ENCODE data around the gene PRSS57. TPM values are rescaled to one million over a fixed set of nuclear protein-coding genes. Genes with fewer than 3 reads are reported as not detected.
"Not testable (repeated sequence)": the region's sequence is repeated elsewhere in the genome, so short reads cannot be mapped to it uniquely, and the experiment has no call there.

The PRSS57 gene
- not detected in 2 replicates for total RNA-seq

- no peak for DNase-seq (ENCODE audit: low read depth)
- no peak for TF ChIP-seq CTCF (IDR thresholded peaks at IDR 0.05; ENCODE audit: insufficient read depth, low read length, poor library complexity, severe bottlenecking)
- Histone ChIP-seq H3K27me3 (ENCODE audit: control insufficient read depth, insufficient read depth, low read length) (peaks cover 17% of the 10 kb centered on the region), H3K4me3 (ENCODE audit: low read depth, low read length) (no peak within 1 kb of the TSS), H3K36me3 (ENCODE audit: control insufficient read depth, insufficient read depth, low read length) (no peaks in the 10 kb centered on the region)
Measured at GRCh38 chr19:695352-695949, at the start of gene PRSS57. TSS of gene PRSS57 (minus strand) at chr19:695452. CDS start at chr19:695430, 22 bp downstream.

GRCh38 chr19:743168-743687 lies 48.0 kb upstream of the PRSS57 start:
- H3K27me3 ChIP-seq (ENCODE audit: control insufficient read depth, insufficient read depth, low read length) = no peaks in the 10 kb centered on the region
- H3K36me3 ChIP-seq (ENCODE audit: control insufficient read depth, insufficient read depth, low read length) = no peaks in the 10 kb centered on the region
- H3K4me3 ChIP-seq (ENCODE audit: low read depth, low read length) = no peak overlapping the region
- no peak for DNase-seq (ENCODE audit: low read depth)
- TF ChIP-seq CTCF (IDR thresholded peaks at IDR 0.05; ENCODE audit: insufficient read depth, low read length, poor library complexity, severe bottlenecking) = no peak

GRCh38 chr19:742540-743075 lies 47.4 kb upstream of the PRSS57 start:
- Histone ChIP-seq H3K4me3 (ENCODE audit: low read depth, low read length) (no peak overlapping the region), H3K36me3 (ENCODE audit: control insufficient read depth, insufficient read depth, low read length) (no peaks in the 10 kb centered on the region), H3K27me3 (ENCODE audit: control insufficient read depth, insufficient read depth, low read length) (no peaks in the 10 kb centered on the region)
- no peak for DNase-seq (ENCODE audit: low read depth)
- no peak for TF ChIP-seq CTCF (IDR thresholded peaks at IDR 0.05; ENCODE audit: insufficient read depth, low read length, poor library complexity, severe bottlenecking)

GRCh38 chr19:741506-742131 lies 46.4 kb upstream of the PRSS57 start:
- no peaks in the 10 kb centered on the region for H3K27me3 ChIP-seq (ENCODE audit: control insufficient read depth, insufficient read depth, low read length)
- peak; percentile 3 for TF ChIP-seq CTCF (IDR thresholded peaks at IDR 0.05; ENCODE audit: insufficient read depth, low read length, poor library complexity, severe bottlenecking)
- no peaks in the 10 kb centered on the region for H3K36me3 ChIP-seq (ENCODE audit: control insufficient read depth, insufficient read depth, low read length)
- no peak for DNase-seq (ENCODE audit: low read depth)
- H3K4me3 ChIP-seq (ENCODE audit: low read depth, low read length) = no peak overlapping the region

- not testable (repeated sequence) for H3K4me3 ChIP-seq (ENCODE audit: low read depth, low read length); H3K27me3 ChIP-seq (ENCODE audit: control insufficient read depth, insufficient read depth, low read length); DNase-seq (ENCODE audit: low read depth); H3K36me3 ChIP-seq (ENCODE audit: control insufficient read depth, insufficient read depth, low read length)
Measured at GRCh38 chr19:740816-741505, 45.7 kb upstream of the PRSS57 start.

Measured in kidney epithelial cell (primary cell).